HG02798 (cell line): ENCODE measurements around the gene PEX11A.

Experiments
- ATAC-seq: cut with Tn5 transposase; IDR thresholded peaks from one replicate; pipeline ENCODE4 v1.9.1; 2021; ENCODE audit warnings: mild to moderate bottlenecking; ENCODE audit not compliant: unreplicated experiment, poor library complexity

PEX11A gene

DNA sequence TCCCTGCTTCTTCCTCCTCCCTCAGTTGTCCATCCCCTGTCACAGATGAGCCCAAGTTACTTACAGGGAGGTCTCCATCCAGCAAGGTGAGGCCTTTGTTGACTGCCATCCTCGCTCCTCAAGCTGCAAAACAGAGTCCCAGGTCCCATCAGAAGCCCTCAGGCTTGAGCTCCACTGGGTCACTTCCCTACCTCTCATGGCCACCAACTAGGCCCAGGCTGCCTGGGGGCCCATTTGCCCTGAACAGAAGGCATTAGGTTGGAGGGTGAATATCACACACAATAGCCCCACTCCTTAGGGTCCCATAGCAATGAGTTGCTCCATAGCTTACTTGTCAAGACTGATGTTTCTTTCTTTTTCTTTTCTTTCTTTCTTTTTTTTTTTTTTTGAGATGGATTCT lies 13.2 kb downstream of the PEX11A start:
- ATAC-seq: no peak

GRCh38 chr15:89675606-89676005 lies 14.9 kb downstream of the PEX11A start:
- ATAC-seq: no peak

DNA sequence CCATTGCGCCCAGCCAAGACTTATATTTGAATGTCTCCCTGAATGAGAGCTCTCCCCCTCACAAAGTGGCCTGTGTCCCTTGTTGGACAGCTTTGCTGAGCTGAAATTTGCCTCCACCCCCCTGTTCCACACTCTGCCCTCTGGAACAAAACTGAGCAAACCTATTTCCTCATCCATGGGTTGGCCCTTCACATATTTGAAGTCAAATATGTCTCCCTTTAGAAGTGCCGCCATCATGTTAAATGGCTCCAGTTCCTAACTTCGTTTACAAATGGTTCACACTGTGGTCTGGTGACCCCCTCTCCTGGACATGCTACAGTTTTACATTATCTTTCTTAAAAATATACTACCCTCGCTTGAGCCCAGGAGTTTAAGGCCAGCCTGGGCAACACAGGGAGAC lies 16.0 kb downstream of the PEX11A start:
- ATAC-seq: no peak

- no peak for ATAC-seq
These were observed 17.4 kb downstream of the PEX11A start for GRCh38 chr15:89673165-89673512.

DNA sequence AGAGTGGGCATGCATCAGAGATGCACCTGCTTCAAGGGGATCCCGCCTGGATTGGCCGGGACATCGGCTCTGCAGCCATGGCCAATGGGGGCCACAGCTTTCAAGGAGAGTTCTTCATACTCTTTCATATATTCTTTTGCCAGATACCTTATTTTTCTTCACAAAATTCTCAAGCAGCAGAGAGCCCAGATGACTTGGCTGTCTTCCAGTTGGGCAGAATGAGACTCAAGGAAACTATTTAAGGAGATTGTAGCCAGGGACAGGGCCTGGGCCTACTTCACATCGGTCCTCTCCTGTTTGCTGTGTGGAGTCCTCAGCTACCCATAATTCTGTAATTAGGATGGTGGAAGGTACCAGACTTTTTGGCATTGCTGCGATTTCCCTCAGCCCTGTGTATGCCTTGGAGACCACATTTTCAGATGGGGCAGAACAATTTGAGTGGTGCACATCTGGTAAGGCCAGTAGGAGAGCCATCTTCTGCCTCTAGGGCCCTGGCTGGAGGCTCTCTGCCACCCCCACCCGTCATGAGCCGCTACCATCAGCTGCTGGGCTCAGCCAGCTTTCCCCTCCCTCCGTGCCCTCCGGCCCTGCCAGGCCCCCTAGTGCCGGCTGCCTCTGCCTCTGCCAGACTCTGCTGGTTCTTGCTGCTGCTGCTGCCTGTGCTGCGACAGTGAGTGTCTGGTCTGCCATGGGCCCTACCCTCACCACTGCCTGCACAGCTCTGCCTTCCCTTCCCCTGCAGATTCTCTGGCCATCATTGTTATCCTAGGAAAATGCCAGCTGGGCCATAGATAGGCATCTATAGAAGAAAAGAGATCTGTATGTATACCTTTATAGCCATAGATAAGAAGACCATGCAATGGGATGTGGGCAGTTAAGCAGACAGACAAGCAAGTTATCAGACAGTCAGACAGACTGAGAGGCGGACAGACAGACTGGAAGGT lies 18.1 kb downstream of the PEX11A start:
- no peak for ATAC-seq

- no peak for ATAC-seq
These were observed 18.9 kb downstream of the PEX11A start for GRCh38 chr15:89671687-89672086.

DNA sequence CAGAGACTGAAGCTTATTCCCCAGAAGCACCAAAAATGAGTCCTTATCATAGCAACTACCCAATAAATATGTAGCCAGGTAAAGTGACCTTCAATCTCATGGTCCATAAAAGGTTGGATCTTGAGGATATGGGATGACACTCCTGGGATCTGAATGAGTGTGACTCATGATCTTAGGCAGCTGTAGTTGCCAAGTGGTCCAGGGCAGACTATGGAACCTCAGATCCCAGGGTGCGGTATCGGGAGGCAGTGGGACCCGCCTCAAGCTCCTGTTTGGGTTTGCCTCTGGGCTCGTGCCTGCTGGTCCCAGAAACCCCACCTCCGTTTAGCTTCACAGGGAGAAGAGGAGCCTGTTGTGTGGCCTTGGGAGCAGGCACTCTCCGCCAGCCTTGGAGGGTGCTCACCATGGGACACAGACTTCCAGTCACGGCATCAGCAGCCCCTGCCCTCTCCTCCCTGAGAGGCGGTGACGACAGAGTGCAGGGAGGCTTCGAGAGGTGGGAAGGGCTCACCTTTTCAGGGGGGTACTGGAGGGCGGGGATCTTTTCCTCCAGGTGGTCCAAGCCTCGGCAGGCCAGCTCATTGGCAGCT lies 19.5 kb downstream of the PEX11A start:
- ATAC-seq: no peak

DNA sequence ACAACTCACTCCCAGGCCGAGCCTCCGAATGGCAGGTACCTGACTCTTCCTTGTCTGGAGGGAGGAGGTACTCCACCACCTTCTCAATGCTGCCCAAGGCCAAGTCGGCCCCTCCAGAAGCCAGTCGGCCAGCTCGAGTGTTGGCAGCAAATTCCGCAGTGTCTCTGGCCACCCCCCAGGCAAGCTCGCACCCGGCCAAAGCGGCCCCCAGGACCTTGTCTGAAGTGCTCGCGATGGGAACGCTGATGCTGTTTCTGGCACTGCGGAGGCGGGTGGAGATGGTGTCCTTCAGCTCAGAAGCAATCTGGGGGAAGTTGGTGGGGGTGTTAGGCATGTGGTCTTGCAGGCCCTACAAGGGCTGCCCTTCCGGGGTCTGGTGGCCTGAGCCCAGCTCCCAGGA lies 20.6 kb downstream of the PEX11A start:
- no peak for ATAC-seq

- ATAC-seq: no peak
These were observed 21.2 kb downstream of the PEX11A start for GRCh38 chr15:89669309-89669865.

DNA sequence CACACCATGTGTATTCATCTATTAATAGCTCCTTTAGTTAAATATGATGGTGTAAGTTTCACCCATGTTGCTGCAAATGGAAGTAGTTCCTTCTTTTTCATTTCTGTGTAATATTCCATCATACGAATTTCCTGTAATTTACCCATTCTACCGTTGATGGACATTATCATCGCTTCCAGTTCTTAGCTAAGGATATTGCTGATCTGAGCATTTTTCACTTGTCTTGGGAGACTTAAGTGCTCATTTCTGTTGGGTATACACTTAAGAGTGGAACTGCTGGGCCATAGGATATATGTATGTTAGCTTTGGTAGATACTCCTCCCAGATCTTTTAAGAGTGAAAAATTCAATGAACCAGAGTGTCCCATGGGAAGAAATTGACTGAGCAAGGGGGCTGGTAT lies 22.4 kb downstream of the PEX11A start:
- ATAC-seq: no peak

DNA sequence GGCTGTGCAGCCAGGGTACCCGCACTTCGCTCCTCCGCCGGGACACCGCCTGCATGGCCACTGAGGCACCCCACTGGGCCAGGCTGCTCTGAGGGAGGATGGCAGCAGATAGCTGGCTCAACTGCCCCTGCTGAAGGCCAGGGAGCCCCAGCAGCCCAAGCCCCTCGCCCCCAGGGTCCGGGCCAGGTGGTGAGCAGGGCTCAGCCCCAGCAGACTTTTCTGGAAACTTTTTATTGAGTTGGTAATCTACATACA lies 22.9 kb downstream of the PEX11A start:
- no peak for ATAC-seq

- no peak for ATAC-seq
These were observed 23.5 kb downstream of the PEX11A start for GRCh38 chr15:89666858-89667705.

- ATAC-seq: no peak
These were observed 24.2 kb downstream of the PEX11A start for GRCh38 chr15:89666184-89666857.

GRCh38 chr15:89665449-89666181 lies 24.9 kb downstream of the PEX11A start:
- ATAC-seq: peak; percentile 41

GRCh38 chr15:89664441-89665350 lies 25.9 kb downstream of the PEX11A start:
- ATAC-seq: no peak

DNA sequence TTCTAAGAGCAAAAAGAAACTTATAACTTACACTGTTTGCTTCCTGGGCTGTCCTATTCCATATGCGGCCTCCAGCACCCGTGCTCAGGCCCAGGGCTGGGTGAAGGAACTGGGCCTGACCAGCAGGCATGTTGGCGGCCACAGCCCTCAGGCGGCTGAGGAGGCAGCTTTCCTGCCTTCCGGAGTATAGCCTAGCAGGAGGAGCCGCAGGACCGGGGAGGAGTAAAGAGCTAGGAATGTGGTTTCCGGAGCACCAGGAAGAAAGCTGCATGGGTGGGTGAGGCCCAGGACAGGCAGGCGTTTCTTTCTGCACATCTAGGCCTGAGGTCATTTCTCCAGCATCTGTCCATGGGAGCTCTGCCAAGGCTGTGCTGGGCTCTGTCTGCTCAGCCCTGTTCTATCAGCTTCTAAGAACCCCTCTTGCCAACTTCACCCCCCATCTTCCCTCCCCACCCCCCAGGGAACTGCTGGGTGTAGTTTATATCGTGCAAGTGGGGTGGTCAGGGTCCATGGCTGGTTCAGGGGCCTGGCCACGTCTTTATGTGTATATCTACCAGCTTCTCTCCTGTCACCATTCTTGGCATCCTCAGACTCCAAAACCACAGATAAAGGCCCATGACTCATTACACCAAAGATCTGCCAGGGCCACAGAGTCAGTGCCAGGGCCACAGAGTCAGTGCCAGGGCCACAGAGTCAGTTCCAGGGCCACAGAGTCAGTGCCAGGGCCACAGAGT lies 27.5 kb downstream of the PEX11A start:
- no peak for ATAC-seq

DNA sequence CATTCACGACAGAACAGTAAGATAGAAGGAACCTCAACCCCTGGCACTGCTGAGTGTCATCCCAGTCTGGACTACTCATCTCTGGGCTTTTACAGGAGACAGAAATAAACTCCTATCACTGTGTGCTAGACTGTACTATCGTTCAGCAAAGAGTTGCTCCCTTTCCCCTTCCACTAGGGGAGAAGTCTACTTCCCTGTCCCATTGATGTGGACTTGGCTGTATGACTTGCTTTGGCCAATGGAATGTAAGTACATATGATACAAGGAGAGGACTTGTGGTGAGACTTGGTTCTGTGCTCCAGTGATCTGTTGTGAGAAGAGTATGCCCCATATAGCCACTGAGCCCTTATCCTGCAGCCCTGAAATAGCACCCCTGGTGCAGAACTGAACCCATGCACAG lies 30.0 kb downstream of the PEX11A start:
- ATAC-seq: no peak

DNA sequence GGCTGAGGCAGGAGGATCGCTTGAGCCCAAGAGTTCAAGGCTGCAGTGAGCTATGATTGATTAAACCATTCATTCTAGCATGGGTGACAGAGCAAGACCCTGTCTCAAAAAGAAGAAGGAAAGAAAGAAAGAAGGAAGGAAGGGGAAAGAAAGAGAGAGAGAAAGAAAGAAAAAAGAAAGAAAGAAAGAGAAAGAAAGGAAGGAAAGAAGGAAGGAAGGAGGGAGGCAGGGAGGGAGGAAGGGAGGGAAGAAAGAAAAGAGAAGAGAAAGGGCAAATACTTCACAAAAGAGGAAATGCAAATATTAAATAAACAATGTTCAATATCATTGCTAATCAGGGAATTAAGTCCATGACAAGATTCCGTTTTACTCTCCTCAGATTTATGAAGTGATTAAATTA lies 31.3 kb downstream of the PEX11A start:
- no peak for ATAC-seq
